ENCODE results near the gene EPHA4.

The EPHA4 gene

GRCh38 chr2:221431477-221431876 lies 140.6 kb downstream of the EPHA4 start:
- Histone ChIP-seq H2BK15ac (replicated peaks; ENCODE audit: low read depth) (no peak overlapping the region), H3K4me2 (ENCODE audit: low read length) (no peak overlapping the region), H3K9ac (ENCODE audit: low read length) (no peak overlapping the region), H3K79me2 (ENCODE audit: control insufficient read depth, insufficient read depth, low read length) (no peaks in the 10 kb centered on the region), H2AK5ac (ENCODE audit: low read length) (no peak overlapping the region), H3K56ac (ENCODE audit: low read length) (no peak overlapping the region), H4K8ac (ENCODE audit: low read depth, low read length) (no peak overlapping the region), H3K4me1 (ENCODE audit: control insufficient read depth, low read depth, low read length) (no peaks in the 10 kb centered on the region), H3K4me3 (ENCODE audit: low read length) (no peak overlapping the region), H3K79me1 (ENCODE audit: low read length) (no peaks in the 10 kb centered on the region), H3K36me3 (ENCODE audit: control insufficient read depth, insufficient read depth, low read length) (peaks cover 3% of the 10 kb centered on the region), H3K27me3 (ENCODE audit: insufficient read depth, low read length, poor library complexity) (no peaks in the 10 kb centered on the region), H3K27ac (ENCODE audit: low read depth, low read length) (no peak overlapping the region), H3K18ac (ENCODE audit: low read length) (no peak overlapping the region), H4K5ac (ENCODE audit: low read length) (no peak overlapping the region), H2BK120ac (ENCODE audit: low read depth, low read length) (no peak overlapping the region), H3K23ac (ENCODE audit: low read length) (no peak overlapping the region), H2BK5ac (ENCODE audit: low read length) (no peak overlapping the region), H3K4ac (ENCODE audit: low read depth, low read length) (no peak overlapping the region)
- no CpG with 5 or more reads among the region's 3 CpGs for WGBS (ENCODE audit: extremely low coverage, insufficient coverage, low lambda C conversion rate)
- no peak for DNase-seq

DNA sequence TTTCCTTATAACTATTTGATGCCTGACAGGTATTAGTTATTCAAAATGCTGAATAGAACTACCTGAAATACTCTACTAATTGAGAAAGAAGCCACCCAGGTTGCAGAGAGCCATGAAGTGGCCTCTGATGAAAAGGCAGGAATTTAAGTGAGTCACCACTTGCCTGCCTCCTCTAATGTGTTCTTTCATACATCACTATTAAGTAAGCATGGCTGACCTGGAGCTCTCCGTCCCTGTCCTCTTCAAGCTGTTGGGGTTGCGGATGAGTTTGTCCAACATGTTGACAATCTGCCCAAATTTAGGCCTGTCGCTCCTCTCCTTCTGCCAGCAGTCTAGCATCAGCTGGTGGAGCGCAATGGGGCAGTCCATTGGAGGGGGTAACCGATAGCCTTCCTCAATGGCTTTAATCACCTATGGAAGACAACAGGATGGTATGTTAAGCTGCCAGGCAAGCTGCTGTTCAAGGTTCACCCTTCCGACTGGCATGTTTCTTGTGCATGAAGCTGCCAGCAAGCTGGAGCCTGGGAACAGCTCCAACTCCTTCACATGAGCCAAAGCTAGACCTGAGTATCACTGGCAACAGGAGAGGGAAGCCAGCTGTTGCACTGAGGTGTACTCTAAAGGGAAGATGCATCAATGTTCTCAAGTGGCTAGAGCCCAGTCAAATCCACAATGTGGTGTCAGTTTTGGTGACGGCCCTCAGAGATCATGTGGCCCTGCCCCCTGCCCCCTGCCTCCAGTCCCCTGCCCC lies 142.2 kb downstream of the EPHA4 start:
- no peak overlapping the region for H2BK120ac ChIP-seq (ENCODE audit: low read depth, low read length)
- H2BK15ac ChIP-seq (replicated peaks; ENCODE audit: low read depth), result no peak overlapping the region
- no peak for DNase-seq
- no peak overlapping the region for H3K4me3 ChIP-seq (ENCODE audit: low read length)
- no peaks in the 10 kb centered on the region for H3K79me1 ChIP-seq (ENCODE audit: low read length)
- no peaks in the 10 kb centered on the region for H3K27me3 ChIP-seq (ENCODE audit: insufficient read depth, low read length, poor library complexity)
- no peaks in the 10 kb centered on the region for H3K79me2 ChIP-seq (ENCODE audit: control insufficient read depth, insufficient read depth, low read length)
- H4K5ac ChIP-seq (ENCODE audit: low read length), result no peak overlapping the region
- H3K18ac ChIP-seq (ENCODE audit: low read length), result no peak overlapping the region
- no peak overlapping the region for H2BK5ac ChIP-seq (ENCODE audit: low read length)
- no peak overlapping the region for H3K9ac ChIP-seq (ENCODE audit: low read length)
- no CpG with 5 or more reads among the region's 7 CpGs for WGBS (ENCODE audit: extremely low coverage, insufficient coverage, low lambda C conversion rate)
- no peaks in the 10 kb centered on the region for H3K4me1 ChIP-seq (ENCODE audit: control insufficient read depth, low read depth, low read length)
- no peak overlapping the region for H4K8ac ChIP-seq (ENCODE audit: low read depth, low read length)
- no peak overlapping the region for H3K4me2 ChIP-seq (ENCODE audit: low read length)
- H3K36me3 ChIP-seq (ENCODE audit: control insufficient read depth, insufficient read depth, low read length), result peaks cover 3% of the 10 kb centered on the region
- H3K4ac ChIP-seq (ENCODE audit: low read depth, low read length), result no peak overlapping the region
- no peak overlapping the region for H2AK5ac ChIP-seq (ENCODE audit: low read length)
- H3K56ac ChIP-seq (ENCODE audit: low read length), result no peak overlapping the region
- H3K23ac ChIP-seq (ENCODE audit: low read length), result no peak overlapping the region
- no peak overlapping the region for H3K27ac ChIP-seq (ENCODE audit: low read depth, low read length)

DNA sequence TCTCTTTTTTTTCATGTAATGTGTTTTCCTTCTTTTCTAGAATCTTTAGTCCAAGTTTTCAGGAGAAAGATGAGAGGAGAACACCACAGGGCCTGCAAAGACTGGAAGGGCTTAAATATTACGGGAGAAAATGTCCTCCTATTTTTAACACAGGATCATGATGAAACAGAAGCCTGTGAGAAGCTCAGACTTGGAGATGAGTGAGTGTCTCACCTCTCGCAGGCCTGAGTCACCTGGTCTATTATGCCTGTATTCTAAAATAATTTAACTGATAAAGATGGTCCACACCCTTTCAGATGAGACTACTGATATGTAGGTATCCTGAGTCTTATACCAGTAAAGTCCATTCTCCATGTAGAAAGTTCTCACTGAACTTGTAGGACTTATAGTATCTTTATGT lies 143.2 kb downstream of the EPHA4 start:
- Histone ChIP-seq H3K79me1 (ENCODE audit: low read length) (no peaks in the 10 kb centered on the region), H2BK120ac (ENCODE audit: low read depth, low read length) (no peak overlapping the region), H3K9ac (ENCODE audit: low read length) (no peak overlapping the region), H3K56ac (ENCODE audit: low read length) (no peak overlapping the region), H2BK15ac (replicated peaks; ENCODE audit: low read depth) (no peak overlapping the region), H2AK5ac (ENCODE audit: low read length) (no peak overlapping the region), H3K4me3 (ENCODE audit: low read length) (no peak overlapping the region), H3K4me2 (ENCODE audit: low read length) (no peak overlapping the region), H3K36me3 (ENCODE audit: control insufficient read depth, insufficient read depth, low read length) (peaks cover 3% of the 10 kb centered on the region), H3K23ac (ENCODE audit: low read length) (no peak overlapping the region), H4K8ac (ENCODE audit: low read depth, low read length) (no peak overlapping the region), H3K27ac (ENCODE audit: low read depth, low read length) (no peak overlapping the region), H3K18ac (ENCODE audit: low read length) (no peak overlapping the region), H3K4ac (ENCODE audit: low read depth, low read length) (no peak overlapping the region), H3K79me2 (ENCODE audit: control insufficient read depth, insufficient read depth, low read length) (no peaks in the 10 kb centered on the region), H2BK5ac (ENCODE audit: low read length) (no peak overlapping the region), H3K4me1 (ENCODE audit: control insufficient read depth, low read depth, low read length) (no peaks in the 10 kb centered on the region), H3K27me3 (ENCODE audit: insufficient read depth, low read length, poor library complexity) (no peaks in the 10 kb centered on the region), H4K5ac (ENCODE audit: low read length) (no peak overlapping the region)
- WGBS (ENCODE audit: extremely low coverage, insufficient coverage, low lambda C conversion rate), result no CpG with 5 or more reads among the region's 2 CpGs
- no peak for DNase-seq

DNA sequence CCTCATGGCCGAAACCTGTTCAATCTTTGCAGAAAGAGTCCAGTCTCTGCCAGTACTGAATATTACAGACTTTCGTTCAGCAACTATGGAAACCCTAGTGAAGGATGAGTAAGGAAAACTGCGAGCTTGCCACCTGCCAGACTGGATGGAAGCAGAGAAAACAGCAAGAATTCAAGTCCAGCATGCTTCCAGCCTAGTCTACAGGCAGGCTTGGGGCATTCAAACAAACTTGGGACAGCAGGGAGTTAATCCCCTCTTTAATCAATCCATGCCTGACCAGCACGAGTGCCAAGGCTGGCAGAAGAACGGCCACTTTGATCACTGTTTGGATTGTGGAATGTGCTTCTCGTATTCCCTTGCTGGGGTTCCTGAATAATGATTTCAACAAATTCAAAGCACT lies 145.2 kb downstream of the EPHA4 start:
- Histone ChIP-seq H3K18ac (ENCODE audit: low read length) (no peak overlapping the region), H3K23ac (ENCODE audit: low read length) (no peak overlapping the region), H3K9ac (ENCODE audit: low read length) (no peak overlapping the region), H2BK15ac (replicated peaks; ENCODE audit: low read depth) (no peak overlapping the region), H3K79me2 (ENCODE audit: control insufficient read depth, insufficient read depth, low read length) (no peaks in the 10 kb centered on the region), H4K8ac (ENCODE audit: low read depth, low read length) (no peak overlapping the region), H3K27me3 (ENCODE audit: insufficient read depth, low read length, poor library complexity) (no peaks in the 10 kb centered on the region), H3K36me3 (ENCODE audit: control insufficient read depth, insufficient read depth, low read length) (peaks cover 3% of the 10 kb centered on the region), H3K56ac (ENCODE audit: low read length) (no peak overlapping the region), H4K5ac (ENCODE audit: low read length) (no peak overlapping the region), H2AK5ac (ENCODE audit: low read length) (no peak overlapping the region), H3K4me1 (ENCODE audit: control insufficient read depth, low read depth, low read length) (no peaks in the 10 kb centered on the region), H2BK120ac (ENCODE audit: low read depth, low read length) (no peak overlapping the region), H3K27ac (ENCODE audit: low read depth, low read length) (no peak overlapping the region), H2BK5ac (ENCODE audit: low read length) (no peak overlapping the region), H3K4me3 (ENCODE audit: low read length) (no peak overlapping the region), H3K4ac (ENCODE audit: low read depth, low read length) (no peak overlapping the region), H3K4me2 (ENCODE audit: low read length) (no peak overlapping the region), H3K79me1 (ENCODE audit: low read length) (no peaks in the 10 kb centered on the region)
- WGBS (ENCODE audit: extremely low coverage, insufficient coverage, low lambda C conversion rate), result no CpG with 5 or more reads among the region's 6 CpGs
- DNase-seq, result no peak

DNA sequence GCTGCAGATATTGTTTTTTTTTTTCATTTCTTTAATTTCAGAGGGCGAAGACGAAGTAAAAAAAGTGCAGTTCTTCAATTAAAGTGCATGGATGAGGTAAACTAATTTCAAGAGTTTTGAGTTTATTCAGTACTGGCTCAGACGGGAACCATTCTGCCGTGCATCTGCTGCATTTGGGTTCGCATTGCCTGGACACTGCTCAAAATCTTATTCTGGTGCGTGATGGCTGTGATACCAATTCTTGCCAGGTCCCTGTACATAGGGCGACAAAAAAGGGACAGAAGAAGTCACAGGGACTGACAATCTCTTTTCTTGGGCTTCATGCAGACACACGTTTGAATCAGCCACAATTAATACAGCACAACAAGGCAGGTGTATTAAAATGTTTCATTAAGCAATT lies 146.2 kb downstream of the EPHA4 start:
- DNase-seq, result no peak
- no peak overlapping the region for H3K4ac ChIP-seq (ENCODE audit: low read depth, low read length)
- H2BK120ac ChIP-seq (ENCODE audit: low read depth, low read length), result no peak overlapping the region
- no peak overlapping the region for H3K18ac ChIP-seq (ENCODE audit: low read length)
- no peaks in the 10 kb centered on the region for H3K27me3 ChIP-seq (ENCODE audit: insufficient read depth, low read length, poor library complexity)
- no peak overlapping the region for H3K4me3 ChIP-seq (ENCODE audit: low read length)
- H2BK15ac ChIP-seq (replicated peaks; ENCODE audit: low read depth), result no peak overlapping the region
- H3K4me2 ChIP-seq (ENCODE audit: low read length), result no peak overlapping the region
- no peak overlapping the region for H4K8ac ChIP-seq (ENCODE audit: low read depth, low read length)
- H3K4me1 ChIP-seq (ENCODE audit: control insufficient read depth, low read depth, low read length), result no peaks in the 10 kb centered on the region
- no peak overlapping the region for H3K27ac ChIP-seq (ENCODE audit: low read depth, low read length)
- no peaks in the 10 kb centered on the region for H3K79me2 ChIP-seq (ENCODE audit: control insufficient read depth, insufficient read depth, low read length)
- peaks cover 3% of the 10 kb centered on the region for H3K36me3 ChIP-seq (ENCODE audit: control insufficient read depth, insufficient read depth, low read length)
- H3K79me1 ChIP-seq (ENCODE audit: low read length), result no peaks in the 10 kb centered on the region
- no peak overlapping the region for H3K23ac ChIP-seq (ENCODE audit: low read length)
- no peak overlapping the region for H3K9ac ChIP-seq (ENCODE audit: low read length)
- no peak overlapping the region for H3K56ac ChIP-seq (ENCODE audit: low read length)
- H2AK5ac ChIP-seq (ENCODE audit: low read length), result no peak overlapping the region
- H4K5ac ChIP-seq (ENCODE audit: low read length), result no peak overlapping the region
- no CpG with 5 or more reads among the region's 8 CpGs for WGBS (ENCODE audit: extremely low coverage, insufficient coverage, low lambda C conversion rate)
- H2BK5ac ChIP-seq (ENCODE audit: low read length), result no peak overlapping the region

DNA sequence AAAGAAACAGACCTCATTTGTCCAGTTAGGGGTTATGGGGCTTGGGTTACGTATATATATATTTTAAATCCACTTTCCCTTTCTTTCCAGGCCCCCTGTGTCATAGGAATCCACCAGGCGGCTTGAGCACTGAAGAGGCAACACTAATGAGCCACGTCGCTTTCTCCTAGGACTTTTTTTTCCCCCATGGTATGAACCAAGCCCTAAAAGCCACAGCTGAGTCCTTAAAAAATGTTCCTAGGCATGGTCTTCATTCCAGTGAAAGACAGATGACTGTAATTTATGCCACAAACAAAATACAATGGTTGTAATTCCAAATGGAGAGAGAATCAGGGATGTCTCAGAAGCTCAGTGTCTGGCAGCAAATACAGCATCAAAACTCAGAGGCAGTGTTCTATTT lies 146.8 kb downstream of the EPHA4 start:
- no CpG with 5 or more reads among the region's 4 CpGs for WGBS (ENCODE audit: extremely low coverage, insufficient coverage, low lambda C conversion rate)

More for the DNA sequence above, 146.8 kb downstream of the EPHA4 start:
- H3K23ac ChIP-seq (ENCODE audit: low read length), result no peak overlapping the region
- H2AK5ac ChIP-seq (ENCODE audit: low read length), result no peak overlapping the region
- H3K36me3 ChIP-seq (ENCODE audit: control insufficient read depth, insufficient read depth, low read length), result peaks cover 3% of the 10 kb centered on the region
- H3K18ac ChIP-seq (ENCODE audit: low read length), result no peak overlapping the region
- no peaks in the 10 kb centered on the region for H3K79me2 ChIP-seq (ENCODE audit: control insufficient read depth, insufficient read depth, low read length)
- no peak overlapping the region for H3K4ac ChIP-seq (ENCODE audit: low read depth, low read length)
- H2BK15ac ChIP-seq (replicated peaks; ENCODE audit: low read depth), result no peak overlapping the region
- no peak overlapping the region for H4K8ac ChIP-seq (ENCODE audit: low read depth, low read length)
- H3K4me2 ChIP-seq (ENCODE audit: low read length), result no peak overlapping the region
- H3K79me1 ChIP-seq (ENCODE audit: low read length), result no peaks in the 10 kb centered on the region
- H4K5ac ChIP-seq (ENCODE audit: low read length), result no peak overlapping the region
- H2BK5ac ChIP-seq (ENCODE audit: low read length), result no peak overlapping the region
- H3K56ac ChIP-seq (ENCODE audit: low read length), result no peak overlapping the region
- H3K4me3 ChIP-seq (ENCODE audit: low read length), result no peak overlapping the region
- no peak for DNase-seq
- no peak overlapping the region for H2BK120ac ChIP-seq (ENCODE audit: low read depth, low read length)
- no peaks in the 10 kb centered on the region for H3K4me1 ChIP-seq (ENCODE audit: control insufficient read depth, low read depth, low read length)
- no peak overlapping the region for H3K27ac ChIP-seq (ENCODE audit: low read depth, low read length)
- no peak overlapping the region for H3K9ac ChIP-seq (ENCODE audit: low read length)
- no peaks in the 10 kb centered on the region for H3K27me3 ChIP-seq (ENCODE audit: insufficient read depth, low read length, poor library complexity)
